GM04504 (cell line): Measurements from ENCODE around the gene SNX4.

Experiments used
- DNase-seq: peaks from one replicate; pipeline ENCODE4 v3.0.0-alpha.2; 2012; ENCODE audit warnings: low read depth

The SNX4 gene

GRCh38 chr3:125402639-125403038, 117.4 kb downstream of the SNX4 start:
- no peak for DNase-seq

GRCh38 chr3:125401402-125401801, 118.6 kb downstream of the SNX4 start:
- DNase-seq = peak; percentile 24

GRCh38 chr3:125398952-125399351, 121.0 kb downstream of the SNX4 start:
- no peak for DNase-seq
